PC-3 (cell line): ENCODE results near the gene MXI1.

Source experiments
- CTCF ChIP-seq: fragments of 300-600 bp; sonication (generic); conservative IDR thresholded peaks from 2 replicates; pipeline ENCODE4 v1.5.1; 2017; ENCODE audit warnings: antibody characterized with exemption, low read depth, mild to moderate bottlenecking, low read length
- EZH2 ChIP-seq: fragments of 300-600 bp; sonication (generic); IDR thresholded peaks from one replicate; pipeline ENCODE4 v1.6.1; 2017; ENCODE audit warnings: antibody characterized with exemption, mild to moderate bottlenecking, low read length; ENCODE audit not compliant: unreplicated experiment

GRCh38 chr10:110311357-110311949, 104.0 kb downstream of the MXI1 start:
- TF ChIP-seq CTCF (peak; percentile 73), EZH2 (no peak)
